HCT116 (cell line): ENCODE measurements around the gene ELL2.

Experiments used
- CTCF ChIP-seq, 3 experiments: fragments of 200-600 bp in 1 of 3; sonication (generic) in 1 of 3; IDR thresholded peaks in 2 of 3; conservative IDR thresholded peaks in 1 of 3; 2 replicates each; pipeline ENCODE4 v1.5.1; 2012 to 2017; ENCODE audit warnings: low read depth in 2 of 3, low read length in 2 of 3, antibody characterized with exemption in 1 of 3, borderline replicate concordance in 1 of 3, control low read depth in 1 of 3, mild to moderate bottlenecking in 1 of 3, mixed read lengths in 1 of 3, mixed run types in 1 of 3, moderate library complexity in 1 of 3; ENCODE audit not compliant: insufficient read depth in 1 of 3
- EGR1 ChIP-seq: IDR thresholded peaks from 2 replicates; pipeline ENCODE4 v1.6.1; 2012; ENCODE audit warnings: low read depth
- EZH2 ChIP-seq: fragments of 200-600 bp; sonication (generic); IDR thresholded peaks from 2 replicates; pipeline ENCODE4 v1.6.1; 2017; ENCODE audit warnings: antibody characterized with exemption, mixed run types
- JUND ChIP-seq: IDR thresholded peaks from 2 replicates; pipeline ENCODE4 v1.6.1; 2012
- MAX ChIP-seq: IDR thresholded peaks from 2 replicates; pipeline ENCODE4 v1.6.1; 2012
- POLR2A ChIP-seq: IDR thresholded peaks from 2 replicates; pipeline ENCODE4 v1.7.0; 2011; ENCODE audit warnings: borderline replicate concordance; ENCODE audit not compliant: insufficient read depth, insufficient read length; ENCODE audit errors: extremely low read depth
- RAD21 ChIP-seq: IDR thresholded peaks from 2 replicates; pipeline ENCODE4 v1.6.1; 2012; ENCODE audit warnings: low read depth, mild to moderate bottlenecking
- REST ChIP-seq: IDR thresholded peaks from 2 replicates; pipeline ENCODE4 v1.6.1; 2012; ENCODE audit warnings: low read depth
- ZBTB33 ChIP-seq: IDR thresholded peaks from 2 replicates; pipeline ENCODE4 v1.6.1; 2011; ENCODE audit warnings: mild to moderate bottlenecking, low read length, moderate library complexity; ENCODE audit not compliant: insufficient replicate concordance; ENCODE audit errors: extremely low read depth
- ZFX ChIP-seq: fragments of 450-650 bp; IDR thresholded peaks from 2 replicates; pipeline ENCODE4 v1.6.1; 2017

GRCh38 chr5:95923918-95924544, 37.6 kb downstream of the ELL2 start:
- TF ChIP-seq EZH2 (no peak), CTCF (IDR thresholded peaks at IDR 0.05 in 2 of 3, conservative IDR thresholded peaks at IDR 0.05 in 1 of 3; ENCODE audit: borderline replicate concordance in 1 of 3, insufficient read depth in 1 of 3, low read depth in 2 of 3, low read length in 2 of 3) (no peak), ZBTB33 (no peak), EGR1 (no peak), ZFX (no peak), MAX (no peak), POLR2A (no peak), RAD21 (no peak), REST (no peak), JUND (no peak)
